NCI-H82 (cell line): Measurements from ENCODE around the gene CLGN.
"Not testable (repeated sequence)": the region's sequence is repeated elsewhere in the genome, so short reads cannot be mapped to it uniquely, and the experiment has no call there.

Source experiments
- DNase-seq: peaks from one replicate; lab custom pipeline; 2025; lab: John Stamatoyannopoulos, UW

CLGN gene, protein sequence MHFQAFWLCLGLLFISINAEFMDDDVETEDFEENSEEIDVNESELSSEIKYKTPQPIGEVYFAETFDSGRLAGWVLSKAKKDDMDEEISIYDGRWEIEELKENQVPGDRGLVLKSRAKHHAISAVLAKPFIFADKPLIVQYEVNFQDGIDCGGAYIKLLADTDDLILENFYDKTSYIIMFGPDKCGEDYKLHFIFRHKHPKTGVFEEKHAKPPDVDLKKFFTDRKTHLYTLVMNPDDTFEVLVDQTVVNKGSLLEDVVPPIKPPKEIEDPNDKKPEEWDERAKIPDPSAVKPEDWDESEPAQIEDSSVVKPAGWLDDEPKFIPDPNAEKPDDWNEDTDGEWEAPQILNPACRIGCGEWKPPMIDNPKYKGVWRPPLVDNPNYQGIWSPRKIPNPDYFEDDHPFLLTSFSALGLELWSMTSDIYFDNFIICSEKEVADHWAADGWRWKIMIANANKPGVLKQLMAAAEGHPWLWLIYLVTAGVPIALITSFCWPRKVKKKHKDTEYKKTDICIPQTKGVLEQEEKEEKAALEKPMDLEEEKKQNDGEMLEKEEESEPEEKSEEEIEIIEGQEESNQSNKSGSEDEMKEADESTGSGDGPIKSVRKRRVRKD

DNA sequence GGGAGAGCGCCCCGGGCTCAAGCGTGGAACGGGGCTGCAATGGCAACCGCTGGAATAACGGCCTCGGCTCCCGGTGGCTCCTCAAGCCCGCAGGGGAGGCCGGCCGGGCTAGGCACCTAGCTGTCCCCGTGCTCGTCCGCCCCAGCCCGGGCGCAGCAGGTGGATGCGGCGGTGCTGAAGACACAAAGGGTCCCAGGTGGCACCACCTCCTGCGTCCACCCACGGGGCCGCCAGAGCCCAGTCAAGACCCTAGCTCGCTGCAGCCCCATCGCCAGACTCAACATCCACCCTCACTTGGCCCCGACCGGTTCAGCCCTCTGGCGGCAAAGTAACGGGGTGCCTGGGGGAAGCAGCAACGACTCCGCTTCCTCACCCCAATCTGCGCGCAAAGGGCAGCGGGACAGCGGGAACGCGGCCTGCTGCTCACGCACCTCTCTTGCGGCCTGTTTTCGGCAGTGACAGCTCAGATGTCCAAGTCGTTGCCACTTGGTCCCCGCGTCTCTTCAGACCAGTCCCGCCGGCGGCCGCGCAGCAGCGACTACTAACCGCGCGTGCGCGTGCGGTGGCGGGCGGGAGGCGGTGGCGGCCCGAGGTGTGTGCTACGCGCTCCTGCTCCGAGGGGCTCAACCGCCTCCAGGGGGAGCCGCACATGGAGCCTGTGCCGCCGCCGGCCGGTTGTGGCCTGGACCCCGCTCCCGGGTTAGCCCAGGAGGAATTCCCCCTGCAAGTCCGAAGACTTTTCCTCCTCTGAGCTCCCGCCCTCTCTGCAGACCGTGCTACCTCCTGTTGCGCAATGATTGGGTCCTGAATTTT is at the start of gene CLGN:
Gene CLGN (minus strand): TSS at position 543 of the 813 bp plus-strand sequence. CDS start 14,570 bp downstream, outside the sequence.
- DNase-seq = peak; percentile 93

DNA sequence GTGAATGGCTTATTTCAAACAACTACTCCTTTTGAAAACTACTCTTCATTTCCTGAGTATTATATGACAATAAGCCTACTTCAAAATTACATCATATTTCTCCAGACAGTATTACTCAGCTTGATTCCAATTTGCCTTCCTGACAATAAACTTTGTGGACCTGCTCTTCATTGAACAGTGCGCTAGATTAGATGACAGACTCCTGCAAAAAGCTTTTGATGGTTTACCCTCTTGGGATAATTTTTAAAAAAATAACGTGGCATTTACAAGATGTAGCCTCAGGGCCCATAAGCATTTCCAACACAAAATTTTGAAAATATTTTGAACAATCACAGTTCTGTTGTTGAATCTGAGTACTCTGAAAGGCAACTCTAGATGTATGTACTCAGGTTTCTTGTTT is 44.7 kb upstream of the CLGN start:
- DNase-seq = no peak

DNA sequence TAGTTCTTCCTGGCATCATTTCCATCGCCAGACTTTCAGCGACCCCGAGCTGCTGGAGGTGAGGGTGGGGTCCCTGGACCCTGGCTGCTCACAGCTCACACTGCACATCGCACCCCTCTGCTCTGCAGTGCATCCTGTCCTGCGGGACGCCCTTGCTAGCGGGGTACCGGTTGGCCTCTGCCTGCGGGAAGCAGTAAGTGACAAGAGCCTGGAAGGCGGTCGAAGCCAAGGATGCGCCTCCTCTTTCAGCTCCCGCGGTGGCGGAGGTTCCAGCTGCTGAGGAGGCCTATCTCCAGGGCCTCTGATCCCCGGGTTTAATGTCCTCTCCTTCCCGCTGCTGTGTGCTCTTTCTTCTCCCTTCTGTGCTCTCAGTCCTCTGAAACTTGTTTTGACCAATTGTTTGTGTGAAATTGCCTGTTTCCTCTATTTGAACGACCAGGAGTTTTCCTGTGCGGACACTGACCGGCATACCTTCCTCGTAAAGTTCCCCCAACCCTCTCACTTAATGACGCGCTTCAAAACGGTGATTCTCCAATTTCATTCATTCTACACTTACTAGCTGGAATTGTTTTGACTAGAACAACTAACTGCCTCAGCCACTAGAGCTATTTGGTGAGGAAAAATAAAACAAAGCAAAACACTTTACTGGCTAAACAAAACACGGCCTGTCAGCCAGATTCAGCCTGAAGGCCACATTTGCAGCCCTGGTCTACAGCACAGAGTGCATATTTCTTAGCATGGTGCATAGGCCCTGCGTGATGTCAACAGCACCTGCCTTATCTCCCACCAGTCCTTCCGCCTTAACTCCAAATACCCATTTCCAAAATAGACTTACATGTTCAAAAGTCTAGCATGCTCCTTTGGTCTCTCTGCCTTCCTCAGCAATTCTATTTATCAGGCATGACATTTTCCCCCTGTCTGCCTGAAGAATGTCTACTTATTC is 42.6 kb upstream of the CLGN start:
- DNase-seq = no peak

DNA sequence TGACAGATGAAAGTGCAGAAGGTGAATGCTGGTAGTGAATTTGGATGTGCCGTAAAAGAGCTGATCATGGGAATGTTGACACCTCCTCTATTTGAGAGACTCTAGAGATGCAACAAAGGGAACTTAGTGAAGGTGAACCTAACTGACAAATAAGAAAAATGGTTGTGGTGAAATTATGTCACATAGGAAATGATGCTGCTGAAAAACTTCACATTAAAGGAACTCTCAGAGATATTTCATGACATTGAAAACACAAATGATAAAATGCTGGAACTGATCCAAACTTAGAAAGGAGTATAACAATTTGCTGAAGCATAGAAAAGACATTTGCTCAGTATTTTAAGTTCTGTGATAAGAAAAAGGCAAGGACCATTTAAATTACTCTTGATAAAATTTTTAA is 38.7 kb upstream of the CLGN start:
- DNase-seq = no peak

DNA sequence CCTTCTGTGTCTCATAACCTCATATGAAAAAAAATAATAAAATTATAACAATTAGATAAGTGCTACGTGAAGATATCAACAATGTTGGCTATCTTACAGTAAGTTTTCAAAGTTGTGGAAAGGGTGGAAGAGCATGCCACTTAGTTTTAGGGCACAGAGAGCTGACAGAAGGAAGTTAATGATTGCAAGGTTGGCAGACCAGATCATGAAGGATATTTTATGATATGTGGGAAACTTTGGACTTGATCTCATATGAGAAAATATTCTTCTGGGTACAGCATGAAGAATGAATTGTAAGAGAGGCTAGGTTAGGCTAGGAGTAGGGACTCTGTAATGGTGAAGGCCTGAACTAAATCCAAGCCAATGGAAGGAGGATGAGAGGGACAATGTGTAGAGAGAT is 36.2 kb upstream of the CLGN start:
- DNase-seq = no peak

DNA sequence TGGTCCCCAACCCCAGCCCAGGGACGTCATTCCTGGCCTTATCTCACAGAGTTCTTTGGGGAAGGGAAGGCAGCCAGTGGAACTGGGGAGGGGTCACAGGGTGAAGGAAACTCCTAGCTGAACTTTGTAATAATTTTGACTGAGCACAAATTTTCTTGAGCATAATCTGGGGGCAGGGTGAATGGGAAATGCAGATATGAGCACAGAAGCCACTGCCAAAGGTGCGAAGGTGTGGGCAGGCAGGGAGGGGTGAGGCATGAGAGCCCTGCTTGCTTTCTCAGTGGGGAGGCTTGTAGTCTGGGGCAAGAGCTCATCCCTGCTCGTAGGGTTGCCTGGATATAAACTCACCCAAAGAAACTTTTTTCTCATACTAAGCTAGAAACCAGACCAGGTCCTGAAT is 35.7 kb upstream of the CLGN start:
- no peak for DNase-seq

DNA sequence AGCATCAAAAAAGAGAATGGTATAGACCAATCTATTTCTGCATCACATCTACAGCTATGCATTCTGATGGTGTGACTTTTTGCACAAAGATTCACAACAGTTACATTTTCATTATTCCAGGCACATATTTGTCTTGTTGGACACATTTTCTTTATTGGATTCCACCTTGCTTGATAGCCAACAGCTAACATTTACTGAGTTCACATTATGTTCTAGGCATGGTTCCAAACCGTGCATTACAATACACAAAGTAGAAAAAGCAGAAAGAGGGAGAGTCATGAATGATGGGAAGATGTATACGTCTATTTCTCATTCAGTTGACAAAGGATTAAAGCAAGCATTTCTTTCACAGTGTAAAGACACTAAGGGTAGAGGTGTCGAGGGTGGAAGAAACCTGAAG is 22.9 kb upstream of the CLGN start:
- DNase-seq = no peak

DNA sequence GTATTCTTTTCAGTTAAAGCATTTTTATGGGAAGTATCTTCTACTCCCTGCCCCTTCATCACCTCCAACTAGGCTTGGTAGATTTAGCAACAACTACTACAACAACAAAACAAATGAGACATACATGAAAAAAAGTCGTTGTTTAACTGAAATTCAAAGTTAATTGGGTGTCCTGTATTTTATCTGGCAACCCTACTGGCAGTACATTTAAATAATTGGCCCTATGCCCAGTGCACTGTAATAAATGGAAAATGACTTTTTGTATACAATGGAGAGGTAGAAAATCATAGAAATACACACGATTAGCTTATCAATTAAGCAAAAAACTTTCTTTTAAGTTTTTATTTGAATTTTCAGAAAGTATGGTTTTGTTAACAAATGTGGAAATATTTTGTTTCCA is 21.4 kb upstream of the CLGN start:
- DNase-seq = no peak

DNA sequence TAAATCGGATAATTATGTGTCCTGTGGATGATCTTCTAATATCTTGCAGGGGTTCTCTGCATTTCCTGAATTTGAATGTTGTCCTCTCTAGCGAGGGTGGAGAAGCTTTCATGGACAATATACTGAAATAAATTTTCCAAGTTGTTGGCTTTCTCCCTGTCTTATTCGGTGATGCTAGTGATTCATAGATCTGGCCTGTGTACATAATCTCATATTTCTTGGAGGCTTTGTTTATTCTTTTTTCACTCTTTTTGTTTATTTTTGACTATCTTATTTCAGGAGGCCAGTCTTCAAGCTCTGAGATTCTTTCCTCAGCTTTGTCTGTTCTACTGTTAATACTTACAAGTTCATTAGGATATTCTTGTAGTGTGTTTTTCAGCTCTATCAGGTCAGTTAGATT is 20.7 kb upstream of the CLGN start:
- no peak for DNase-seq

DNA sequence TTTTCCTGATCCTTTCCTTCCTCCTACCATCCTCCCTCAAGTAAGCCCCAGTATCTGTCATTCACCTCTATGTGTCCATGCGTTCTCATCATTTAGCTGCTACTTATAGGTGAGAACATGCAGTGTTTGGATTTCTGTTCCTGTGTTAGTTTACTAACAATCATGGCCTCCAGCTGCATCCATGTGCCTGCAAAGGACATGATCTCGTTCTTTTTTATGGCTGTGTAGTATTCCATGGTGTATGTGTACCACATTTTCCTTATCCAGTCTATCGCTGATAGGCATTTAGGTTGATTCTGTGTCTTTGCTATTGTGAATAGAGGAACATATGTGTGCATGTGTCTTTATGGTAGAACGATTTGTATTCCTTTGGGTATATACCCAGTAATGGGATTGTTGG is 16.9 kb upstream of the CLGN start:
- DNase-seq = not testable (repeated sequence)

DNA sequence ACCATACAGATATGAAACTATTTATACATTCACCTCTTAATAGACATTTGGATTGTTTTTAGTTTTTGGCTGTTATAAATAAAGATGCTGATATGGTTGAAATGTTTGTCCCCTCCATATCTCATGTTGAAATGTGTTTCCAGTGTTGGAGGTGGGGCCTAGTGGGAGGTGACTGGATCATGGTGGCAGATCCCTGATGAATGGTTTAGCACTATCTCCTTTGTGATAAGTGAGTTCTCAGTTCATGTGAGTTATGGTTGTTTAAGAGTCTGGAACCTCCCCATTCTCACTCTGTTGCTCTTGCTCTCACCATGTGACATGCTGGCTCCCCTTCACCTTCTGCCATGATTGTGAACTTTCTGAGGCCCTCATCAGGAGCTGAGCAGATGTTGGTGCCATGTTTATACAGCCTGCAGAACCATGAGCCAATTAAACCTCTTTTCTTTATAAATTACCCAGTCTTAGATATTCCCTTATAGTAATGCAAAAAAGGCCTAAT is 12.2 kb upstream of the CLGN start:
- DNase-seq = no peak

DNA sequence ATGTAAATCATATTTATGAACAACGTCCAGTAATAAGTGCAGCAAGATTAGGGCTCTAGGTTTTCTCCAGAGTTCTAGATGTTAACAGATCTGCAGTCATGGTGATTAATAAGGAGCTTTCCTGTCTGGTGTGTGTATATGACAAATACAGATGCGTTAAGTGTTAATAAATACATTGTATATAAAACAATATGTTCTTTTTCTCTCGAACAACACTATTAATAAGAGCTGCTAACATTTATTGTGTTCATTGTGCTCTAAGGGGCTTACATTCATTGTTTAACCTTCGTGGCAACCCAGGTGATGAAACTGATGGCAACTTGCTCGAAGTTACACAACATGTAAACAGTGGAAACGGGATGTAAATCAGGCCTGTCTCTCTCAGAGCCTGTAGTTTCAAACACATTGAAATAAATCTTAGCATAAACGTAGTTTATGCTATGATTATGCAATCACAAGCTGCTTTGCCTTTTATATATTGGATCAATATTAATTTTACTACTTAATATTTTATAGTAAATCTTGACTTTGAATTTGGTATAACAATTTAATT is 547 bp upstream of the CLGN start:
- no peak for DNase-seq

DNA sequence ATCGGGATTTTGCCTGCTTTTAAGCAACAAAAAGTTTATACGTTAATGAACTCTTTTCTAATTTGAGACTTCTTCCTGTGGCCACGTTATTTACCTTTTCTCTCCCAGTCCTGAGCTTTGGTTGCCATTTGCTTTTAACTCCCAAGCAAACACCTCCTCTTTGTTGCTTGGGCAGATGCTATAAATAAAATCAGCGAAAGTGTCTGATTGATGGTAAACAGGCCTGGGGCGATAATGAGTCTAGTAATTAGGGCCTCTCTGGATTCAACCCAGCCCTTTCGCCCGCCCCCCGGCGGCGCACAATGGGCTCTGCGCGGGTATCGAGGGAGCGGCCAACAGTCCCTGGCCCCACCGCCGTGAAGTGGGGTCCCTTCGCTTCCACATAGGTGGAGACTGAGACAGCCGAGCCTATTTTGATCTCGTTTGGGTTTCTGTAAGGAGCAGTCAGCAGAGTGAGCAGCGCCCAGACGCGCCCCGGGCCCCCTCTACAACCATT is 790 bp downstream of the CLGN start:
- DNase-seq = peak; percentile 73

DNA sequence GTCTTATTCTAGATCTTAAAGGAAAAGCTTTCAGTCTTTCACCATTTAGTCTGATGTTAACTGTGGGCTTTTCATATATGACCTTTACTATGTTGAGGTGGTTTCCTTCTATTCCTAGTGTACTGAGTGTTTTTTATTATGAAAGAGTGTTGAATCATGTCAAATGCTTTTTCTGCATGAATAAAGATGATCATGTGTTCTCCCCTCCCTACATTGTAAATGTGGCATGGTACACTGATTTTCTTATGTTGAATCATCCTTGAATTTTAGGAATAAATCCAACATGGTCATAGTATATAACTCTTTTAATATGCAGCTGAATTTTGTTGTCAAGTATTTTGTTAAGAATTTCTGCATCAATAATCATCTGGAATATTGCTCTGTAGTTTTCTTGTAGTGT is 4.3 kb downstream of the CLGN start:
- DNase-seq = no peak

DNA sequence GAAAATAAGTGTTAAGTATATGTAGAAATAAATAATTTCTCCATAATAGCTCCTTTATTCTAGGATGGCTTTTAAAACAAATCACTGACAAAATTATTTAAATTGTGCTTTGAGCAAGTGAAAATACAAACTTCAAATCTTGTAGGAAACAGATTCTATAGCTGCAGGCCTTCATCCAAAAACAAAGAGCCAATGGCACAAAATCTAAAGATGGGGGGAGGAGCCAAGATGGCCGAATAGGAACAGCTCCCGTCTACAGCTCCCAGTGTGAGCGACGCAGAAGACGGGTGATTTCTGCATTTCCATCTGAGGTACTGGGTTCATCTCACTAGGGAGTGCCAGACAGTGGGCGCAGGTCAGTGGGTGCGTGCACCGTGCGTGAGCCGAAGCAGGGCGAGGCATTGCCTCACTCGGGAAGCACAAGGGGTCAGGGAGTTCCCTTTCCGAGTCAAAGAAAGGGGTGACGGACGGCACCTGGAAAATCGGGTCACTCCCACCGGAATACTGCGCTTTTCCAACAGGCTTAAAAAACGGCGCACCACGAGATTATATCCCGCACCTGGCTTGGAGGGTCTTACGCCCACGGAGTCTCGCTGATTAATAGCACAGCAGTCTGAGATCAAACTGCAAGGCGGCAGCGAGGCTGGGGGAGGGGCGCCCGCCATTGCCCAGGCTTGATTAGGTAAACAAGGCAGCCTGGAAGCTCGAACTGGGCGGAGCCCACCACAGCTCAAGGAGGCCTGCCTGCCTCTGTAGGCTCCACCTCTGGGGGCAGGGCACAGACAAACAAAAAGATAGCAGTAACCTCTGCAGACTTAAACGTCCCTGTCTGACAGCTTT is 14.1 kb downstream of the CLGN start:
- DNase-seq = not testable (repeated sequence)

DNA sequence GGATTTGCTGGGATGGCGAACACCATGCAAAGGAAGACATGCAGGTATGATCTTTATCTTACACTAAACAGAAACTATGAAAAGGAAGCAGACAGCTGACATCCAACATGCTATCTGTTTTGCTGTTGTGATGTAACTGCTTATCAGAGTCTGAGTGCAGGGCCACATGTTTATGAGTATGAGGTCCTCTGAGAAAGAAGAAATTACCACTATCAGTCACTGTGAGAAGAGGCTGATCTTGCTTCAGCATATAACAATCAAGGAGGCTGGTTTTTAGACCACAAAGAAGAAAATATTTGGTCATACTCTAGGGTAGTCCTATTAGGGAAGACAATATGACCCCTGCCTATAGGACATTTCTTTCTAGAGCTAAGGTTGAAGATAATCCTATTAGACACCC is 18.5 kb downstream of the CLGN start:
- DNase-seq = peak; percentile 19

DNA sequence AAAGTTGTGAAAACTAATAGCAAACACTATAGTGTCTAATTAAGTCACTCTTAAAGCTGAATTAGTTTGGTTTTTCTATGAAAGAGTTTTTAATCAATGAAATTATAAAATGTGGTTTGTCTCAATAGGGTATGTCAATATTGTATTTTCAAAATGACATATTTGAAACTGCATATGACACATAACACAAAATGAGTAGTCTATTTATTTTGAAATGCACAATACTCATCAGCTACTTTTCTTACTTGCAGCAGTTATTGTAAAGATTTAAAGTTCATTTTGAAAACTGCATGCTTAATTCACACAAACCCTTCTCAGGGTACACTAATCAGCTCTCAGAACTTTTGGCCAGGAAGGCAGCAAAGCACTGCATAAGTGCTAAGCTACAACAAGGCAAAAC is 21.2 kb downstream of the CLGN start:
- DNase-seq = no peak

DNA sequence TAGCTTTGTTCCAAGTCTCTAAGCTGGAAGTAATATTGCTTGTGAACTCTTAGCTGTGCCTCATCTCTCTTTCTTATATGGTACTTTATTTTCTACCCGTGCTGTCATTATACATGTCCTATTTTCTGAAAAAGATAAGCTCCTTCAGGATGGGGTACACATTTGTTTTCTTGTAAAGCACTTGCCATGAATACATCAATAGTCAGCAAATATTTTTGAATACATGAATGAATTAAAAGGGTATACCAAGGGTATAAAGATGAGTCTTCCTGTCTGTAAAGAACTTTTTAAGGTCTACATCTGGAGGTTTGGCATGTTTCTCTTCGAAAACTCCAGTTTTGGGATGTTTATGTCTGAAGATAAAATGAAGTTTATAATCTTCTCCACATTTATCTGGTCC is 27.3 kb downstream of the CLGN start:
- no peak for DNase-seq

DNA sequence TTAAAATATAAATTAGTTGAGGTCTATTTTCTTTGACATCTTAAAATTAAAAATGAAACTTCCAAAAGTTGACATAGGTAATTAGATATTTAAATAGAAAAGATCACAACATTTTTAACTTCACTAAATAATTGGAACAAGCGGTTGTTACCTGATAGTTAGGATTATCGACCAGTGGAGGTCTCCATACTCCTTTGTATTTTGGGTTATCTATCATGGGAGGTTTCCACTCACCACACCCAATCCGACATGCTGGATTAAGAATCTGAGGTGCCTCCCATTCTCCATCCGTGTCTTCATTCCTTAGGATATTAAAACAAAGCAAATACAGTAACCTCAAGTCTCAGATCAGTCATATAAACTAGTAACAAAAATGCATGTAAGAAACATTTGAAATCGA is 31.8 kb downstream of the CLGN start:
- DNase-seq = peak; percentile 27

DNA sequence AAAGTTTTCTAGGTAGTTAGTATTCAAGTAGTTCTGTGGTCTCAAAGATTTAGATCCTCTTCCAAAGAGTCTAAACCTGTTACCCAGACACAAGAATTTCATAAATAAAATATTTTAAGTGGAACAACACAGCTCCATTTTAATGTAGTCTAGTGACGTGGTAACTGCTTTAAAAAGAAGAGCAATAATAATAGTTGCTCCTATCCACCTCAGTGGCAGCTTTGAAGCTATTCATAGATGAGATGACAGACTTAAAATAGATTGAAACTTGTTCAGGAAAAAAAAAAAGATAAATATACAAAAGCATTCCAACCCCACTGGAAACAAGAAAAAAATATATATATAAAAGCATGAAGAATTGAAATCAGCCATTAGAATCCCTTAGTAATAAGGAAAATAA is 39.4 kb downstream of the CLGN start:
- DNase-seq = no peak
